ENCODE results near the gene ATP6V0D1.

Gene ATP6V0D1

GRCh38 chr16:67463059-67463458 lies 17.9 kb downstream of the ATP6V0D1 start:
- no peak for DNase-seq (ENCODE audit: low spot score)

- DNase-seq (ENCODE audit: low spot score), result no peak
These were observed 18.7 kb downstream of the ATP6V0D1 start for GRCh38 chr16:67462279-67462655.

- no peak for DNase-seq (ENCODE audit: low spot score)
These were observed 19.2 kb downstream of the ATP6V0D1 start for GRCh38 chr16:67461600-67462278.

GRCh38 chr16:67460961-67461360 lies 20.0 kb downstream of the ATP6V0D1 start:
- no peak for DNase-seq (ENCODE audit: low spot score)

GRCh38 chr16:67460168-67460567 lies 20.8 kb downstream of the ATP6V0D1 start:
- DNase-seq (ENCODE audit: low spot score), result no peak

- no peak for DNase-seq (ENCODE audit: low spot score)
These were observed 21.2 kb downstream of the ATP6V0D1 start for GRCh38 chr16:67459861-67460150.

GRCh38 chr16:67459066-67459860 lies 21.7 kb downstream of the ATP6V0D1 start:
- no peak for DNase-seq (ENCODE audit: low spot score)

GRCh38 chr16:67458121-67458641 lies 22.8 kb downstream of the ATP6V0D1 start:
- no peak for DNase-seq (ENCODE audit: low spot score)

- no peak for DNase-seq (ENCODE audit: low spot score)
These were observed 23.3 kb downstream of the ATP6V0D1 start for GRCh38 chr16:67457611-67458010.

- DNase-seq (ENCODE audit: low spot score), result peak; percentile 49
These were observed 24.4 kb downstream of the ATP6V0D1 start for GRCh38 chr16:67456391-67457081.

GRCh38 chr16:67454852-67455251 lies 26.1 kb downstream of the ATP6V0D1 start:
- DNase-seq (ENCODE audit: low spot score), result no peak

GRCh38 chr16:67454104-67454503 lies 26.9 kb downstream of the ATP6V0D1 start:
- no peak for DNase-seq (ENCODE audit: low spot score)

- no peak for DNase-seq (ENCODE audit: low spot score)
These were observed 29.1 kb downstream of the ATP6V0D1 start for GRCh38 chr16:67451704-67452435.

GRCh38 chr16:67451061-67451703 lies 29.8 kb downstream of the ATP6V0D1 start:
- DNase-seq (ENCODE audit: low spot score), result no peak

GRCh38 chr16:67449739-67450138 lies 31.2 kb downstream of the ATP6V0D1 start:
- DNase-seq (ENCODE audit: low spot score), result no peak

GRCh38 chr16:67449336-67449735 lies 31.6 kb downstream of the ATP6V0D1 start:
- no peak for DNase-seq (ENCODE audit: low spot score)

- DNase-seq (ENCODE audit: low spot score), result no peak
These were observed 32.4 kb downstream of the ATP6V0D1 start for GRCh38 chr16:67448580-67448979.

- peak; percentile 79 for DNase-seq (ENCODE audit: low spot score)
These were observed 33.4 kb downstream of the ATP6V0D1 start for GRCh38 chr16:67447508-67448076.

GRCh38 chr16:67446968-67447507 lies 33.9 kb downstream of the ATP6V0D1 start:
- no peak for DNase-seq (ENCODE audit: low spot score)

- no peak for DNase-seq (ENCODE audit: low spot score)
These were observed 34.7 kb downstream of the ATP6V0D1 start for GRCh38 chr16:67445913-67446907.
